ENCODE results near the gene CIRBP.

CIRBP gene

GRCh38 chr19:1284293-1284978 is 15.3 kb downstream of the CIRBP start:
- ChIA-PET POLR2A (interaction anchor here (0.5 to 1.8 kb wide), 3 partner anchors 15 to 159 kb away, joined by 3 to 6 read pairs (median 3); partner anchors contain the start of gene CIRBP), CTCF (interaction anchor here (2.0 kb wide), 1 partner anchor 40 kb away, joined by 7 read pairs; no protein-coding TSS in a partner anchor)
- no peak overlapping the region for H3K4me3 ChIP-seq (ENCODE audit: low read depth, low read length)
- no peak for TF ChIP-seq CTCF (IDR thresholded peaks at IDR 0.05; ENCODE audit: insufficient read depth, low read length, missing control alignments)
- DNase-seq (ENCODE audit: low read depth, low spot score) = no peak

GRCh38 chr19:1284979-1285736 is 16.0 kb downstream of the CIRBP start:
- POLR2A ChIA-PET = interaction anchor here (0.6 to 1.8 kb wide), 2 partner anchors 16 to 159 kb away, joined by 3 to 6 read pairs; partner anchors contain the start of gene CIRBP
- H3K4me3 ChIP-seq (ENCODE audit: low read depth, low read length) = no peak overlapping the region
- CTCF ChIA-PET = interaction anchor here (2.0 kb wide), 1 partner anchor 41 kb away, joined by 7 read pairs; no protein-coding TSS in a partner anchor

GRCh38 chr19:1285737-1286360 is 16.7 kb downstream of the CIRBP start, which contains the start of gene EFNA2:
EFNA2 (plus strand) TSS chr19:1285873; CDS start chr19:1286169, 296 bp downstream.
- TF ChIP-seq CTCF (IDR thresholded peaks at IDR 0.05; ENCODE audit: insufficient read depth, low read length, missing control alignments) = no peak
- CTCF ChIA-PET = no interaction called here
- no peak for DNase-seq (ENCODE audit: low read depth, low spot score)
- POLR2A ChIA-PET = no interaction called here
- H3K4me3 ChIP-seq (ENCODE audit: low read depth, low read length) = no peak within 1 kb of the TSS

More at GRCh38 chr19:1284979-1285736, 16.0 kb downstream of the CIRBP start:
- DNase-seq (ENCODE audit: low read depth, low spot score) = no peak
- no peak for TF ChIP-seq CTCF (IDR thresholded peaks at IDR 0.05; ENCODE audit: insufficient read depth, low read length, missing control alignments)

- CTCF ChIA-PET = interaction anchor here (0.9 to 1.2 kb wide), 3 partner anchors 11 to 185 kb away, joined by 3 to 4 read pairs (median 3); no protein-coding TSS in a partner anchor
- TF ChIP-seq CTCF (IDR thresholded peaks at IDR 0.05; ENCODE audit: insufficient read depth, low read length, missing control alignments) = no peak
- POLR2A ChIA-PET = no interaction called here
- no peak for DNase-seq (ENCODE audit: low read depth, low spot score)
- H3K4me3 ChIP-seq (ENCODE audit: low read depth, low read length) = no peak overlapping the region
Measured at GRCh38 chr19:1286487-1287353, 17.6 kb downstream of the CIRBP start.

GRCh38 chr19:1287354-1288225 is 18.5 kb downstream of the CIRBP start:
- ChIA-PET POLR2A (no interaction called here), CTCF (interaction anchor here (0.9 to 1.2 kb wide), 3 partner anchors 12 to 184 kb away, joined by 3 to 4 read pairs (median 3); no protein-coding TSS in a partner anchor)
- no peak for TF ChIP-seq CTCF (IDR thresholded peaks at IDR 0.05; ENCODE audit: insufficient read depth, low read length, missing control alignments)
- H3K4me3 ChIP-seq (ENCODE audit: low read depth, low read length) = no peak overlapping the region
- no peak for DNase-seq (ENCODE audit: low read depth, low spot score)
